GM21515 (cell line): ENCODE measurements around the gene SH3RF3.
"Not testable (repeated sequence)": the region's sequence is repeated elsewhere in the genome, so short reads cannot be mapped to it uniquely, and the experiment has no call there.

Experiments used
- ATAC-seq: cut with Tn5 transposase; IDR thresholded peaks from one replicate; pipeline ENCODE4 v1.9.1; 2021; ENCODE audit not compliant: unreplicated experiment

The SH3RF3 gene

DNA sequence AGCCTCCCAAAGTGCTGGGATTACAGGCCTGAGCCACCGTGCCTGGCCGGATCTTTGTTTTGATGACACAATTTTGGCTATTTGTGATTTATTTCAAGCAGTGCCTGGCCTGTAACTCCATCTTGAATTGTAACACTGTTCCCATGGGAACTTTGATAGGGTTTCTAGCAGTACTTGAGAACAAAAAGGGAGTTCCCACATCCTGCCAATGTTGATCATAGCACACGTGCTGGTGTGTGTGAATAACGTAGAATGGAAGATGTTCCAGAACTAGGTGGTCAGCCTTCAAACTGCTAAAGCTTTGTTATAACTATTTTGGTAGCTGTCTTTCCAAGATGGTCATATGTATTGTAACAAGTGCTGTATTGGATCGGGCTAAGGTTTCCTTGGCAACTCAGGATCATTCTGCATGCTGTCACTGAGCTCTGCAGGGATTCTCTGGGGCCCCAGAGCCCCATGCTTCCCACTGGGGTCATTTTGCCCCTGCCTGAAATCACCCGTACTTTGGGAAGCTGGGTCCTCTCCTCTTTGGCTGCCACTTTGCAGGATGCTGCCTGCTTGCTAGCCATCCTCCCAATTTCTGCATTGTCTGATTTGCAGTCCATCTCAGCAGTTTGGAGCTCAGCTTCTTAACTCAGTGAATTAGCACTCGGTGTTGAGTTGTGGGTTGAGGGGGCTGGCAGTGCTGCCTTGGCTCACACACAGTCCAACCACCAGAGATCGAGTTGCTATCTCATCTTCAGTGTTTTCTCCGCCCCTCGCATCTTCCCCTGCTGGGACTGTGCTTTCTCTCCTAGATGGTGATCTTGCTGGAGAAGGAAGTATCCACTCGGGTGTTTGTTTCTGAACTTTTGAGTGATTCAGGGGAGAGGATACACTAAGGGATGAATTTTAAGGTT, 26.8 kb downstream of the SH3RF3 start:
- ATAC-seq: no peak

DNA sequence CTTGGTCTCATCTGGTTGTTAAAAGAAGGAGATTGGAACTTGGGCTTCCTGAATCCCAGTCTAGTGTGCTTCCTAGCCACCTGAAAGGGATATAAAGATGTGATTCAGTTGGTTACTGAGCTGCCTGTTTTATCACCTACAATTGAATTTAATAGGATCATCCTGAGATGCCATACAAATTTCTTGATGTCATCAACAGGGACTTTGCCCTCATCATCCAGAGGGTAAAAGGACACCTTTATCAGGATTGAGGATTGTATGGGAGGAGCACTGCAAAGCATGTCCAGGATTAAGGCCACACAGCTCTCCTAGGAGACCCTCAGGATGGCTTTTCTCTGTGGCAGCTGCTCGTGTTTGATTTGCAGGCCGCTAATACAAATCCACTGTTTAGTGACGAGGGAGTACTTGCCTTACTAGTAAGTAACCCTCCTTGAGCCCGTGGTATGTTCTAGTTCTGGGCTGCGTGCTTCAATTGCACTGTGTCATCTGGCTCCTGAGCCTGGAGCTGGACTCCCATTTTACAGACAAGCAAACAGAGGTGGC, 28.6 kb downstream of the SH3RF3 start:
- no peak for ATAC-seq

DNA sequence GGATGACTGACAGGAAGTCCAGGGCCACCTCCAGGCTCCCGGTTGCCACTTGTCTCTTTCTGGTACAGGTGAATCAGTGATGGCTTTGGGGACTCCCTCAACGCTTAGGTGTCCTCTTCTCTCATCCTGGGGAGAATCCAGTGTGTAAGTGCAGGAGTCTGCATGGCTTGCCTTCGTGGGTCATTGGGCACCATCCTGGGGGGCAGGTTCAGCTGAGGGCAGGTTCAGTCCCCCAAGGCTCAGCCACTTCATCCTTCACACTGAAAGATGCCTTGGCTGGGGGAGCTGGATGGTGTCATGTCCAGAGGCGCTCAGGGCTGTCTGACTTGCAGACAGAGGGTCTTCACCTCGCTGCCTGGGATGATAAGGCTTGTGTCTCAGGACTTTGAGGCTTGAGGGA, 29.2 kb downstream of the SH3RF3 start:
- no peak for ATAC-seq

DNA sequence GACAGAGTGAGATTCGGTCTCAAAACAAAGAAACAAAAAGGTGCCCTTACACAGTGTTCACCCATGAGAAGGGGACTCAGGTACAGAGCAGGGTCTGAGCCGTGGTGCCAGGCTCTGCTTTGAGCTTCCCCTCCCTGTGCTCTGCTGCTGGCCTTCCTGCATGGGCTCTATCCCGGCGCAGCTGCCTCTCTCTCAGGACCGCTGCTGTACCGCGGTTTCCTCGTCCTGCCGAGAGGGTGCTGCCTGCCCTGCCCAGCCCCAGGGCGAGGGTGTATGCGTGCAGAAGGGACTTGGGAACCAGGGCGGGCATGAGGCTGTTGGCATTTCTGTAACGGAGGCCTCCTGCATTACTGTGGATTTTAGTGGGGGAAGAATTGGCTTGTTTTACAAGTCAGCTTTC, 30.1 kb downstream of the SH3RF3 start:
- ATAC-seq: no peak

DNA sequence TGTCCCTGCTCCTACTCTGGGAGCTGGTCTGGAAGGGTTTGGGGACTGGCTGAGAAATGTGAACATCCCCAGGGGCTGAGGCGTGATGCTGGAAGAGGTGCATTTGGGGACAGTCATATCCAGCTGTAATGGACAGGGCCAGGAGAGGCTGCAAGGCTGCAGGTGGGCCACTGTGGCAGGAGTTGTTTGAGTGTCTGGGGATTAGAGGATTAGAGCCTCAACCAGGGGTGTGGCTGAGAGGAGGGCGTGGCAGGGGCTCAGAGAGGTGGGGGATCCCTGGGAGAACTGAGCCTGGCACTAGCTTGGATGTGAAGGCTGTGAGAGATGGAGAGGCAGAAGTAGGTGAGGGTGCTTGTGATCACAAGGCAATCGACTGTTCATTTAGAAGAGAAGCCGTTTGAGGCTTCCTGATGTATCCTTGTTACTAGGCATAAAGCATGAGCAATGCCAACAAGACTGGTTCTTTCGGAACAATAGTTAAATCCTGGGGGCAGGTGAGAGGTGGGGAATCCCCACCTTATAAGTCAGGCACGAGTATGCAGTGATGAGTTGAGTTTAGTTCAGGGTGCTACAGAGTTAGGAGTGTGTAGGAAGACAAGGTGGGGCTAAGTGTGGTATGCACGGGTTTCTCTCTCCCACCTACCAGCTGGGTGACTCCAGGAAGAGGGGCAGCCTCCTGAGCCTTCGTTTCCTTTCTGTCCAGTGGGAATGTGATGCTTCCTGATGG, 31.9 kb downstream of the SH3RF3 start:
- ATAC-seq: no peak

DNA sequence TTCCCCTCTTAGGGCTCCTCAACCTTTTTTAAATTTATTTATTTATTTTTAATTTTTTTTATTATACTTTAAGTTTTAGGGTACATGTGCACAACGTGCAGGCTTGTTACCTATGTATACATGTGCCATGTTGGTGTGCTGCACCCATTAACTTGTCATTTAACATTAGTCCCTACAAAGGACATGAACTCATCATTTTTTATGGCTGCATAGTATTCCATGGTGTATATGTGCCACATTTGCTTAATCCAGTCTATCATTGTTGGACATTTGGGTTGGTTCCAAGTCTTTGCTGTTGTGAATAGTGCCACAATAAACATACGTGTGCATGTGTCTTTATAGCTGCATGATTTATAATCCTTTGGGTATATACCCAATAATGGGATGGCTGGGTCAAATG, 33.4 kb downstream of the SH3RF3 start:
- ATAC-seq: not testable (repeated sequence)

DNA sequence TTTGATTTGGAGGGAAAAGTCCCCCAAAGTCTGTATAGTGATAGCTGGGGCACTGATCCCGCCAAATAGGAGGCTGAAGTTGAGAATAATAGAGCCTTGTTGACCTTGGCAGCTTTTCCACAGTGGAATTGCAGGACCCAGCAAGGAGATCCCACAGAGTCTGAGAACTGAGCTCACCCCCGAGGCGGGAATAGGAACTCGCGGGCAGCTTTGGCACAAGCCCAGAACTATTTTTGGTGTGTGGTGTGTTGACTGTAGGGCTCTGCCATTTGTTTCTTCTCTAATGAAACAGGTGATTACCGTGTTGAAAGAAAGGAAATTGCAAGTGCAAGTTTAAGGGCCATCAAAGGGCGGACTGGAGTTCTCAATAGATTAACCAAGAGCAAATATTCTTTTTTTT, 34.0 kb downstream of the SH3RF3 start:
- ATAC-seq: no peak

DNA sequence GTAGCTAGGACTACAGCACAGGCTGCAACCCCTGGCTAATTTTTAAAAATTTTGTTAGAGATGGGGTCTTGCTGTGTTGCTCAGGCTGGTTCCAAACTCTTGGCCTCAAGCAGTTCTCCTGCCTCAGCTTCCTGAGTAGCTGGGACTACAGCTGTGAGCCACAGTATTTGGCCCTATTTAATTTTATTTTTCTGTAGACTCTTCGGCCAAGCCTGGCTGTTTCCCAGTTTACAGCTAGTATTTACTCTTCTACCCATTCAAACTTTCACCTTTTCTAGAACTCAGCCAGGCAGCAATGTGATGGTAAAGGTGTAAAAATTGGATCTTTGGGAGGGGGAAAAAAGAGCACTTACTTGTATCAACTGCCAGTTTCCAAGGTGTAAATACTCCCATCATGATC, 35.3 kb downstream of the SH3RF3 start:
- ATAC-seq: no peak

DNA sequence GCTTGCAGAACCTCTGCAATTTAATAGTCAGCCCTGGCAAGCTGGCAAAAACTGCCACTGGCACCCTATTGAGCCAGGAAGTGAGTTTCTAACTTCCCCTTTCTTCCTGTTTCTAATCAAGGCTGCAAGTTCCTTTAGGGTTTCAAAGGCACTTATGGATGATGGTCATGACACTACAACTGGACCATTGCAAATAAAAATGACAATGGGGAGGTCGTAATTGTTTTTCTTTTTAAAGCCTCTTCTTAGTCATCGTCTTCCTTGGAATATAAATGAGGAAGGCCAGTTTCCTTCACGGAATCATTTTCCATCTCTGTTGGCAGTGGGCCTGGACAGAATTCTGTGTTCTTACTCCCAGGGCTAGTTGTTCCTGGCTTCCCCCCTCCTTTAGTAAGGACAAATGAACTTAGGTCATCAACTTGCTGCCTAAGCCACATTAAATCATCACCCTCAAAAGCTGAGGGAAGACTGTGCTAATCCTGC, 35.8 kb downstream of the SH3RF3 start:
- ATAC-seq: no peak

DNA sequence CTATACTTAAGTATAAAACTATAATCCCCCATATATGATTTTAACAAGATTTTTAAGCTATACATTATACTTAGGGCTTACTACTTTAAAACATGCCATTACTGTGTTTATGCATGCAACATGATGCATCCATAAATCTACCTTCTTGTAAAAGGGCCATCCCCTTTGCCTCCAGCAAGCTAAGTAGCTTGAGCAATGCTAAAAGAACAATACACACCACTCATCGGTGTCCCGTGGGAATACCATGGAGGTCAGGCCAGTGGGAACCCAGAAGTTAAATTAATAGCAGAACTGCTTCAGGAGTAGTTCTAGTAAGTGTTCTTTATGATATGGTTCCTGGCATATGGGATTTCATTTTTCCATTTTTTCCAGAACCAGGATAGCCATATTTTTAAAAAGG, 37.8 kb downstream of the SH3RF3 start:
- no peak for ATAC-seq

DNA sequence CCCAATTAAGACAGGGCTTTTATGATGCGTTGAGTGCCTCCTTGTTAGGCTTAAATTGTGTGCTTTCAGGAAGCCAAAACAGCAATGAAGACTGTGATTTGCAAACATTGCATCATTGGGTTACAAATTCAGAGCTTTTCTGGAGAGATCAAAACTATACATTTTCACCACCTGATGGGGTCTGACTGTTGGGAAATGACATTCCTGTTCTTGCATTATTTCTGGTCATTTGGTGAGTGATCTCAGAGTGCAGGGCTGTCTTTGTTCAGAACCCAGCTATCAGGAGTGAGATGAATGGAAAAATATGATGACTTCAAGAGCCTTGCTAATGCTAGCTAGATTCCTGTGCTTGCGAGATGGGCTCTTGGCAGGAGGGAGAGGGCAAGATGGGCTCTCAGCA, 39.1 kb downstream of the SH3RF3 start:
- ATAC-seq: no peak

DNA sequence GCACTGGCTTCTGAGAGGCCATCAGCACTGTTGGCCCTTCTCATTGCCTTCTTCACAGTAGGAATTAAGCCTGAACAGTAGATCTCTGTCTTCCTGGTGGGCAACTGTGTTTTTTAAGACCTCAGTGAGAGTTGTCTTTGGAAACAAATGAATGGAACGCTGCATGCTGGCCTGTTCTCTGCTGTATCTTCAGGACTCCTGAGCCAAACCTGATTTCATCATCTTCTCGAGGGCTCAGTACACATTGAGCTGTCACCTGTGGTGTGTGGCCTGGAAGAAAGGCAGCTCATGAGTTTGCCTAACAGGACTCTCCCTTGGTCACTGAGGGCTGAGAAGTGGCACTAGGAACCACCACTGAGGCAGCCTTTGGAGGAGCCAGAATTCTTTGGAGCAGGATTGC, 39.7 kb downstream of the SH3RF3 start:
- ATAC-seq: no peak

DNA sequence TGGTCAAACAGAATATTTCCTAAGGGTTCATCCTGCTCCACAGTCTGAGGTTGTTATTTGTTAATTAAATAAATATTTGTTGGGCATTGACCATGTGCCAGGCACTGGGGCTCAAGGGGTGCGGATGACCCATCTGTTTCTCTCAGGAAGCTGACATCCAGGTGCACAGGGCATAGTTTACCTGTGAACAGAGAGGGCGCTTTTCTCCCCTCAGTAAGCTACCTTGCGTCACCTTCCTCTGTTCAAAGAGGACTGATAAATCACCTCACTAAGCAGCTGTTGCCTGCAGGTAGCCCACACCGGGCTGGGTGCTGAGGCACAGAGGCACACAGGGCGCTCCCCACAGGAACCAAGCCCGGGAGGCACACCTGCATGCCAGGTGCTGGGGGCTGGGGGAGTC, 41.6 kb downstream of the SH3RF3 start:
- no peak for ATAC-seq

DNA sequence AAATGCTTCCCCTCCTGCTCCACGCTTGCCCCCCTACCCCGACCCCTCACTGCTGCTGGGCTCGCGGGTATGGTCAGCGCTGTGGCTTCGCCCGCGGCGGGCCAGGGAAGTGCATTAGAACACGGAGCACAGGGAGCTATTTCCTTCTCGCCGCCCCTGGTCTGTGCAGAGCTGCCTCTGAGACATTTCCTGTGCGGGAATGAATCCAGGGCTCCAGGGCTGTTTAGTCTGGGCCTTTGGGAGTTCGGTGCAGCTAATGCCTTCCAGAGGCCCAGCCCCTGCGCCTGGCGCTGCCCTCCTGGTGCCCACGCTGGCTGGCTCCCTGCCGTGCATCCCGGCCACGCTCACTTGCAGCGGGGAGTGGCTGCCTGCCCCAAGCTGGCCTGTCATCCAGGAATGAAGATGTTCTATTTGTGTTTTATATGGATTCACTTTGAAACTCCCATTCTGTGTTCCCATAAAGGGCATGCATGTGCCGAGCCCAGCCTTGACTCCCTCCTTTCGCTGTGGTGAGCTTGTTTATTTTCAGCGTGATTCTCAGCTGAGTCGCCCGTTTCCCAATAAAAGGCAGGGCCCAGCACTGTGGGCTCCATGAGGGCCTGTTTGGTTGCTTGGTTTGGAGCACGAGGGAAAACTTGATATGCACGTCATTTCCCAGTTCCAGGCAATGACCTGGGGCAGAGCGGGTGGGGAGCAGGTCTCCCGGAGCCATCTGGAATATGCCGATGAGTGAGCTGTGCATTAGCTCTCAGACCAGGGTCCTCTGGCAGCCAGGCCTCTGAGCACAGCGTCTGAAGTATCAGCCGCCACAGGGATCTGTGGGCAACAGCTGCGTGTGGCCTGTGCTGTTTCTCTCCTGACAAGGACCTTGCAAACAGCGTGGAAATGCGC, 42.7 kb downstream of the SH3RF3 start:
- no peak for ATAC-seq

DNA sequence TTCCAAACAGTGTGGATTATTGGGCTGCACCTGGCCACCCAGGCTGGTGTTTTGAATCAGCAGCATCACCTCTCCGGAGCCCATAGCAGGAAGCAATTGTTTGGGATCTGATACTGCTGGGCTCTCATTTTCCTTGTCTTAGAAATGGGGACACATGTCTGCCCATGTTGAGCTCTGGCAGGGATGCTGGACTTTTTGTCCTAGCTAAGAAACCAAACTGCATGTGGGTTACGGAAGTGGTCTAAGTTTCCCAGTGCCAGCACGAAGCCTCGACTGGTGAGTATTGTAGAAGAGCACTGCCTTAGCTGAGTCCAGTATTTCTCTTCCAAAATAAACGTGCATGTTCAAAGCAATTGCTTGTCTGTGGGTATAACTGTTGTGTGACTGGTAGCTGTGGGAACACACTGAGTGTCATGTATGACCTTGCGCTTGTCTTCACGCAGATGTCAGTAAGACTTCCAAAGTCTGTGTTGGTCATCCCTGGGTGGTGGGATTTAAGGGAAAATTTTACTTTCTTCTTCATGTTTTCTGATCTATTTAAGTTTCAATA, 43.6 kb downstream of the SH3RF3 start:
- ATAC-seq: no peak

DNA sequence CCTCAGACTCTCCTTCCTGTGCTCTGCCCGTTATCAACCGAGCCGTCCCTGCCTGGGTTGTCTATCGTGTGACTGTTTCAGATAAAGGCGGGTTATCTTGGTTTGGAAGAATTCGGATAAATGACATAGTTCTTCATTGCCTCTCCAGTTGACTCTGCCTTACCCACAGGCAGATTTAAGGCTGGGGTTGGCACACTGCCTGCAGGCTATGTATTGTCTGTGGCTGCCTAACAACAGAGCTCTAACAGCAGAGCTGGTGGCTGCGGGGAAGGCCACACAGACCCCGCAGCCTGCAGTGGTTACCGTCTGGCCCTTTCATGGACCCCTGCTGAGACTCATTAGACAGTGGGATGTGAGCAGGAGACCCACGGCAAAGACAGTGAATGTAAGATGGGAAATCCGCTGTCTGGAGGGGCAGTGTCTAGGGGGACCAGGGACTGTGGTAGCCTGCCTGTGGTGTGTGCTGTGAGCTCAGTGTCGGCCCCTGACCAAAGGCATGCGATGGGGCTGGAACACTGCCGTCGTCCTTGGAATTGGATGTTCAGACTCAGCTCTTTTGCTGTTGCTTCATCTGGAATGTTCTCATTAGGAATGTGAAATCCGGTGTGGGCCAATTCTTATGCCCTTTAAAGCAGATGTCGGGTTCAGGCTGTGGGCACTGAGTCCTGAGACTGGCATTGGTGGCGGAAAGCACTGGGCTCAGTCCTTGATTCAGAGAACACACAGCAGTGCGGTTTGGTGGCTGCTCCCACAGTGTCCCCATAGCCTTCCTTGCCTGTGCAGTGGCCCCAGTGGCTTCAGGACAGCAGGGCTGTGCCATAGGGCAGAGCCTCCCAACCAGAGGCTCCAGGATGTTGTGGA, 44.5 kb downstream of the SH3RF3 start:
- ATAC-seq: no peak

DNA sequence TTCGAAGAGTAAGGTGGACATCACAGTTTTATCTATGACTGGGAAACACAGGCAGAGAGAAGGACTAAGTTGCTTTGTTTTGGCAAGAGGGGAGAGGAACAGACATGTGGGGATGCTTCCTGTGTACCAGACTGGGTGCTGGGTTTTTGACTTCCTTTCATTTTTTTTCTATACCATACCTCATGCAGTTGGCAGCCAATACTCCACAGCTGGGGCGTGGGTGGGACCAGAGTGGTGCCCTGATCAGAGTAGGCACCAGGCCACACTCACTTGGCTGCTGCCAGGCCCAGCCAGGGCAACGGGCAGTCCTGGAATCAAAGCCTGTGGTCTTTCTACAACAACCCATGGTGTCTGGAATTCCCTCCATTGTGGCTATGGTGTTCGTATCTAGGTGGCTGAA, 45.2 kb downstream of the SH3RF3 start:
- no peak for ATAC-seq

DNA sequence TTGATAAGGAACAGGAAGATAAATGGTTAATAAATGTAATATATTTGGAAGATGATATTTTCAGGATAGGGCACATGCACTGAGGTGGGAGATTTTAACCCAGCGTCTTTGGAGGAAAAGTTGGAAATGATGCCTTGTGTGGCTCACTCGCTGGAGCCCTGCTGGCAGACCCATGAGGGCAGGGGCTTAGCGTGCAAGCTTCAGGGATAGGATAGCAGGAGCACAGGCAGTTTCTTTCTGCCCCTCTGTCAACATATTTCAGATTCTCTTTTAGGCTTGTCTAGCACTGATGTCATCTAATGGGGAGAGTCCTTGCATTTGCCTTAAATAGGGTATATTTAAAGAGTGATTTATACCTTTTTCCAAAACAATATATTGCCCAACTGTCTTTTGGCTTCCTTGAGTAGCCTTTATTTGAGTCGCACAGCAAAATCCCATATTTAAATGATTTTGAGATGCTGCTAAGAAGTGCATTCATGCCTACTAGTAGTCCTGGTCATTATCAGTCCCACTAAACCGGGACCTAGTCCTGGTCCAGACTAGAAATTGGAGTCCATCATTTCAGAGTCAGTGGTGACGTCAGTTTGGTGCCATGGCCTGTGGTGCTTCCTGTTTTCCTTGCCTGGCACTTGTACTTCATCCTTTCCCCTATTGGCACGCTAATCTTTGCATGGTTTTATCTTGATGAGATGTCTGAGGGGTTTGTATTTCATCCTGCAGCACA, 45.8 kb downstream of the SH3RF3 start:
- no peak for ATAC-seq

DNA sequence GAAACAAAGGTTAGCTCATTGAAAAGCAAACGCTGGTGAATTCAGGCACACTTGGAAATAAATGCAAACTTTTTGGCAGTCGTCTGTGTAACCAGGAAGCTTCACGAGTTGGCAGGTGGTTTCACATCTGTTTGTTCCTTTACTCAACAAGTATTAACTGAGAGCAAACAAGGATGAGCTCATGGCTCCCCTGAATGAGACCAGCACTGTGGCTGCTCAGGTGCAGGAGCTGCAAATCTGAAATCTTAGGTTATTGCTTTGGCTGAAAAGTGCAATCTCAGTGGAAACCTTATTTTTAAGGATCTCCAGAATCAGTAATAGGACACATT, 46.3 kb downstream of the SH3RF3 start:
- ATAC-seq: no peak
